Skin epidermis (tissue), 12 donors: ENCODE data around the gene ZNF282.
A peak's percentile ranks its signal among the peaks of the same experiment; 100 is the strongest.

Source experiments
- H3K27ac ChIP-seq, 21 experiments: fragments of 200-600 bp; sonication (generic) in 11 of 21; one replicate each; pipeline ENCODE4 v1.5.0; 2020; ENCODE audit warnings: mild to moderate bottlenecking in 3 of 21, inconsistent platforms in 2 of 21, moderate library complexity in 2 of 21
- H3K4me3 ChIP-seq, 7 experiments: fragments of 200-600 bp; sonication (generic) in 2 of 7; one replicate each; pipeline ENCODE4 v1.5.0; 2020; ENCODE audit warnings: inconsistent platforms in 2 of 7, mild to moderate bottlenecking in 2 of 7, moderate library complexity in 1 of 7

Gene ZNF282

DNA sequence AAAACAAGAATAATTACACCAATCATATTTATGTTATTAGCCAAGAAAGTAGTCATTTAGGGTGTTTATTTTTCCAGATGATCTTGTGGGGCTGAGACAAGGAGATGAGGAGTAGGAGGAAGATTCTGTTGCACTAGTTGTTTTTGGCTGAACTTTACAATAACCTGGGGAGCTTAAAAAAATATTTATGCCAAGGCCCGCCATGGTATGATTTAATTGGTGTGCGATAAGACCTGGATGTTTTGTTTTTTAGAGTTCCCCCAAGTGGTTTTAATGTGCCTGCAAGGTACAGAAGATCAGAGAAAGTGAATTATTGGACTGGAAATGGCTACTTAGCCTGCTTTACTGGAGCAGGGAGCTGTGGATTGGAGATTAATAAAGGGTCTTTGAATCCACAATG is 7.1 kb upstream of the ZNF282 start:
- no peak overlapping the region for H3K4me3 ChIP-seq

DNA sequence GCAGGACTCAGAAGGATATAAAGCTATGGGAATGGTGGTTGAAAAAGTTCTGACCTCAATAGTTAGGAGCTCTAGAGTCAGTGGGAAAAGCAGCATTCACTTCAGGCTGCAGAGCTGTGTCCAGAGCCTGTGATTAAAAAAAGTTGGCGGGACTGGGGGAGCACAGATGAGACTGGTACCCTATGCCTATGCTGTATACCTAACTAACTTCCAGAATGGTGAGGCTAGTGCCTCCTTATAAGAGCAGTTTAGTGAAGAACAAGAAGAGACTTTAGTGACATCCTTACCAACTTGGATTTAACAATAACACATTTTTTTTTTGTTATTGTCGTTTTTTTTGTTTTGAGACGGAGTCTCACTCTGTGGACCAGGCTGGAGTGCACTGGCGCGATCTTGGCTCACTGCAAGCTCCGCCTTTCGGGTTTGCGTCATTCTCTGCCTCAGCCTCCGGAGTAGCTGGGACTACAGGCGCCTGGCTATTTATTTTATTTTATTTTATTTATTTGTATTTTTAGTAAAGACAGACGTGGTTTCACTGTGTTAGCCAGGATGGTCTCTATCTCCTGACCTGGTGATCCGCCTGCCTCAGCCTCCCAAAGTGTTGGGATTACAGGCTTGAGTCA is 6.6 kb upstream of the ZNF282 start:
- no peak overlapping the region for H3K27ac ChIP-seq
- no peak overlapping the region for H3K4me3 ChIP-seq

More for the DNA sequence above, 7.1 kb upstream of the ZNF282 start:
- H3K27ac ChIP-seq = no peak overlapping the region

DNA sequence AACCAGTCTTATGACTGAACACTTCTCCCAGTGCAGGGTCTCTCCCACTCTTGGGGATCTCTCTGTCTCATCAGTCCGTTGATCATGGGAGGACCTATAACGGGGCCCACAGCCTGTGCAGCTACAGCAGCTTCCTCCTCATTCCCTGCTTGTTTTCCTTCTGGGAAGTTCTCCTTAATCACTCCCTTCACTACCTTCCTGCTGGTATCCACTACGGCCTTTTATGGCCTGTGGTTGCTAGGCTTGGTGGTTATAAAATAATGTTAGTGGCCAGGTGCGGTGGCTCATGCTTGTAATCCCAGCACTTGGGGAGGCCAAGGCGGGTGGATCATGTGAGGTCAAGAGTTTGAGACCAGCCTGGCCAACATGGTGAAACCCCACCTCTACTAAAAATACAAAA is 3.5 kb upstream of the ZNF282 start:
- Histone ChIP-seq H3K4me3 (no peak overlapping the region), H3K27ac (no peak overlapping the region)

DNA sequence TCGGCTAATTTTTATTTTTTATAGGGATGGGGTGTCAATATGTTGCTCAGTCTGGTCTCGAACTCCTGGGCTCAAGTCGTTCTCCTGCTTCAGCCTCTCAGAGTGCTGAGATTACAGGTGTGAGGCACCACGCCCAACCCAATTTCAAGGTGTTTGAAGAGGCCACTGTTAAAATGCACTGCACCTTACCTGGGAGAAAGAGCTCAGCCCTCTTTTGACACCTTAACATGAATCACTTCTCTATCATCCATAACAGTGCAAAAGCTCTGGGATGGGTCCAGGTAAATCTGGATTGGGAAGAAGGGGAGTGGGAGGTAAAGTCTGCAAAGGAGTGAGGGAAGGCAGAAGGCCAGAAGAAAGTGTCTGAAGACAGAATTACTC is 557 bp upstream of the ZNF282 start:
- H3K27ac ChIP-seq = peak overlapping the region in 18 of 21 experiments; percentile 72 to 97 (median 90)
- H3K4me3 ChIP-seq = peak overlapping the region; percentile 56 to 92 (median 58)

DNA sequence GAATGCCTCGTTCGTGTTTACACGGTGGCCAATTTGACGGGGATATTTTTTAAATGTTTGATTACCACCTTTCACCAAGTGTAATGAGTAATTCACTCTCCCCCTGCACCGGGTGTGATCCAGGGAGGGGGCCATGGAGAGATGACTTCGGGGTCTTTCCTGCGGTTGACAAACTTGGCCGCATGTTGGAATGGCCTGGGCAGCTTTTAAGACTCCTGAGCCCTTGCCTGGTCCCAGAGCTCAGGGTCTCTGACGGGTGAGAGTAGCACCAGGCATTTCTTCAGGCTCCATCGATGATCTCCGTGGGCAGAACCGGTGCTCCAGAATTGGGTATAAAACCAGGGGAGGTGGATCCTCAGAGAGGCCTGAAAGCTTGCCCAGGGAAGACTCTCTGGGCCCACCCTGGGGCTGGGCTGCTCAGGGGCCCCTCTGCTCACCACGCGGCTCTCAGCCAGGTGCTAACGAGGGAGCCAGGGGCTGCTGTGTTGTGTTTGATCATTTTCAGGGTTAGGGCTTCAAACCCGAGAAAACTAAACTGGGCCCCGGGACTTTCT is 882 bp downstream of the ZNF282 start:
- peak overlapping the region; percentile 56 to 92 (median 58) for H3K4me3 ChIP-seq
- H3K27ac ChIP-seq = peak overlapping the region; percentile 72 to 97 (median 90)

DNA sequence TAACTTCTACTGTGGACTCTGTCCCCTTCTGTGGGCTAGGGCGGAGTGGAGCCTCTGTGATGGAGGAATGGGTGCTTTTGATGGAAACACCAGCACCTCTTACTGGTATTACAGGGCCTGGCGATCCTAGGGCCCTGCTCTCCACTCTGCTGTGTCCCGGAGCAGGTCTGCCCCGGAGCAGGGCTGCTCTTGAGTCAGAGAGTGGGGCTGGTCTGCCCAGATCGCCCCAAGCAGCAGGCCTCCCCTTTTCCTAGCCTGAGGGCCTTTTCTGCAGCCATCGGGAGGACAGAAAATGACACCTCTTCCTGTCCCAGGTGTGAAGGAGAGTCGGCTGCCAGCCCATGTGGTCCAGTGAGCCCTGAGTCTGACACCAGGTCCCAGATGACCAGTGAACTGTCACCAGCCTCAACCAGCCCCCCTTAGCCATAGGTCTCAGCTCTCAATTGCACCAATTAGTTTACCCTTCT is 1.4 kb downstream of the ZNF282 start:
- Histone ChIP-seq H3K27ac (peak overlapping the region; percentile 72 to 97 (median 90)), H3K4me3 (peak overlapping the region; percentile 56 to 92 (median 58))

DNA sequence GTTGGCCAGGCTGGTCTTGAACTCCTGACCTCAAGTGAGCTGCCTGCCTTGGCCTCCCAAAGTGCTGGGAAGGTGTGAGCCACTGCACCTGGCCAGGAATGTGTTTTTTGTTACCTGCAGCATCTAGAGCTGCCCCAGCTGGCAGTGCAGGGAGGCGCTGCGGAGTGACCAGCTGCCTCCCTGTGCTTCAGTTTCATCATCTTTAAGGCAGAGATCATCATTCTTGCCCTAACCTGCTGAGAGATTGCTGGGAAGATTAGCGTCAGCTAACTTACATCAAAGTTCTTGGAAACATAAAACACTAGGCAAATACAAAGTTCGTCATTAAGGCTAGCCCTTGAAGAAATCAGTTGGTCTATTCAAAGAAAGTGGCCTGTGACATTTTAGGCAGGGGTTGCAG is 2.3 kb downstream of the ZNF282 start:
- Histone ChIP-seq H3K27ac (peak overlapping the region in 5 of 21 experiments; percentile 7 to 93 (median 90)), H3K4me3 (peak overlapping the region in 1 of 7 experiments; percentile 92)

DNA sequence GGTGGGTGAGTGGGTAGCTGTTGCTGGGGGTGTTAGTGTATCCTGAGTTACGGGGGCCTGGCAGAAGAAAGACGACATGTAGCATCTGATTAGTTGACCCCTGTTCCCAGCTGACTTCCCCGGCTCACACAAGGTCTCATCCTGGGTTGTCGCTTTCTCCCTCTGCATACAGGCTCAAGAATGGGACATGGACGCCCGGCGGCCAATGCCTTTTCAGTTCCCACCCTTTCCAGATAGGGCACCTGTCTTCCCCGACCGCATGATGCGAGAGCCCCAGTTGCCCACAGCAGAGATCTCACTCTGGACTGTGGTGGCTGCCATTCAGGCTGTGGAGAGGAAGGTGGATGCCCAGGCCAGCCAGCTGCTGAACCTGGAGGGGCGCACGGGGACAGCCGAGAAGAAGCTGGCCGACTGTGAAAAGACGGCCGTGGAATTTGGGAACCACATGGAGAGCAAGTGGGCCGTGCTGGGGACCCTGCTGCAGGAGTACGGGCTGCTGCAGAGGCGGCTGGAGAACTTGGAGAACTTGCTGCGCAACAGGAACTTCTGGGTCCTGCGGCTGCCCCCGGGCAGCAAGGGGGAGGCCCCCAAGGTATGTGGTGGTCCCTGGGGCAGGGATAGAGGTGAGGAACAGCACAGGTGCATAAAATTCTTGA is 2.9 kb downstream of the ZNF282 start:
- H3K27ac ChIP-seq = no peak overlapping the region

DNA sequence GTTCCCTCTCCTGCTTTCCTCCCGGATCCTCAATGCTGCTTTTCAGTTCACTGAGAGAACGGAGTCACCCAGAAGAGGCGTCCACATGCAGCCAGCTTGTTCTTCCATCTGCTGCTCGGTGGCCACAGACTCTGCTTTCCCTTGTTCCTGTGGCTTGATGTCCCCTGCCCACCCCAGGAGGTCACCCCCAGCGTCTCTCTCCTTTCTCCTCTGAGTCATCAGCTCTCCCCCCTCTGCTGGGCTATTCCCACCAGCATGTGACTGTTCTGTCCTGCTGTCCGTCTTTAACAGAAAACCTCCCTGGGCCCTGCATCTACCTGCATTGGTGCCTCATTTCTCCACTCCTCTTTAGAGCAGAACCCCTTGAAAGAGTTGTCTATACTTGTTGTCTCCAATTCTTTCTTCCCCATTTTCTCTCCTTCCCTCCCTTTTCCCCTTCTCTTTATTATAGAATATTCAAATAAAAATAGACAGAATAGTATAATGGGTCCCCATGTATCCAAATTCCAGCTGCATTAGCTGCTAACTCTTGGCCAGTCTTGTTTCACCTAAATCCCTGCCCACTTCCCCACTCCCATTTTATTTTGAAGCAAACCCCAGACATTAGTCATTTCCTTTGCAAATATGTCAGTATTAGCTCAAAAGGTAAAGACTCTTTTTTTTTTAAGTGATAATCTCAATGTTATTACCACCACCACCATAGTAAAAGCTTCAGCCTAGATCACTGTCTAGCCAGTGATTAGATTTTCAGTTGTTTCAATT is 4.1 kb downstream of the ZNF282 start:
- Histone ChIP-seq H3K4me3 (no peak overlapping the region), H3K27ac (no peak overlapping the region)

More for the DNA sequence above, 2.9 kb downstream of the ZNF282 start:
- no peak overlapping the region for H3K4me3 ChIP-seq

DNA sequence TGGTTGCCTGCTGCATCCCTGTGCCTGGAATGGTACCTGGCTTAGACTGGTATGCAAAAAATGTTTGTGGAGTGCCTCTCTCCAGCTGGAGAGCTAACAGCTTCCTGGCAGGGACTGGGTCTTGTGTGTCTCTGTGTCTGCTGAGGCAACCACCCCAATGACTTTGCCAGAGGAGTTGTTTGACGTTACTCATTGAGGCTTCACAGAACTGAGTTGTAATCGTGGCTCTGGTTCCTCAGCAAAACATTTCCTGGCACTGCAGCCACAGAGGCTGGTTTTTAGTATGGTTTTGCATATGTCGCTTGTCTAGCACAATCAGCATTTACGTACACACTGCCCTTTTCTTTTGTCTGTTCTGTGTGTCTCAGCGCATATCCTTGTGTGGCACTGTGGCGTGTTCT is 7.5 kb downstream of the ZNF282 start:
- no peak overlapping the region for H3K4me3 ChIP-seq
- no peak overlapping the region for H3K27ac ChIP-seq

DNA sequence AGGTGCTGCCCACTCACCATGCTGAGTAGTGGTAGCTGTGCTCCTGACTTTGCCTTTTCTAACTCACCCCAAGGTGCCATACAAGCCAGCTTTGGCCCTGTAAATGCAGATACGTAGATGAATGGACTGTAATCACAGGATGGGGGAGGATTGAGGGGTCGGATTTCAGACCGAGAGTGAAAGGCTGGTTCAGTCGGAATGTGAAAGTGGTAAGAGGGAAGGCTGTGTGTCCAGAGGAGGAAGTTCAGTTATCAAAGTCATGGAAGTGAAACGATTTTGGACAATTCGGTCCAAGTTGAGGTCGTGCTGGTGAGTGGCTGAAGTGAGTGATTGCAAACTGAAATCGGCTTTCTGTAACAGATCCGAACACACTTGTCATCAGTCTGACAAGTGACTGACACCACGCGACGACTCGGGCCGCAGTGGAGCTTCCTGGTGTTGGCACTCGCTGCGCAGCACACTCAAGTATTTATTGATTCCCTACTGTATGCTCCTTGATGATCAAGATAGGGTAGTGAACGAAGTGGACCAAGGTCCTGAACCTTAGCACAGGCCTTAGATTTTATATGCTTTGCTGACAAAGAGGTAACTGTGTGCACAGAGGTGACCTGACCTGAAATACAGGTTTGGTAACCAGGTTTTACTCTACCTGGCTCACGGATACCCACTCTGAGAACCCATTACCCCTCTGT is 10.5 kb downstream of the ZNF282 start:
- no peak overlapping the region for H3K27ac ChIP-seq

DNA sequence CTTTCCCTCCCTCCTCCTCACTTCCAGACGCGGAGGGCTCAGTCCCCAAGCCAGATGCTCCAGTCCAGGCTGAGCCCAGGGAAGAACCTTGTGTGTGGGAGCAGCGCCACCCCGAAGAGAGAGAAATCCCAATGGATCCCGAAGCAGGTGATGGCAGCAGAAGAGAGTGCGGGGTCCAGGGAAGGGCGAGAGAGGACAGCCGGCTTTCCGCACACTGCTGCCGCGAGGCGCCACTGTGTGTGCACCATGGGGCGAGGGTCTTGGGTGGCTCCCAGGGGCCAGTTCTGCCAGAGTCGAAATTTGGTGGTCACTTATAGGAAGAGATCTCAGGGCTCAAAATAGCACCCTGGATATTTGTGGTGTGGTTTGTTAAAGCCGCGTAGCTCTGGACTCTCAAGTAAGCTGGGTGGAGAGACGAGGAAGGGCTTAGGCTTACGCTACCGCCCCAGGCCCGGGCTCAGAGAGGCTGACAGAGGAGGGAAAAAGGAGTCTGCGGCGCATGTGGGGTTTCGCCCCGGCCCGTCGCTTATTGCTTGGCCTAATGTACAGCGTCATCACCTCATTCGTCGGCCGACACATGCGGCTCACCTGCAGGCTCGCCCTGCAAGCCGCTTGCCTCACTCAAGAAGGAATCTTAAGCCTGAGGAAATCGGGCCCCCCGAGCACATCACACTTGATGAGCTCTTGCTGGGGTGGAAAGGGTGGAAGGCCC is 12.1 kb downstream of the ZNF282 start:
- H3K27ac ChIP-seq = peak overlapping the region in 2 of 21 experiments; percentile 5 to 17
- no peak overlapping the region for H3K4me3 ChIP-seq

More for the DNA sequence above, 10.5 kb downstream of the ZNF282 start:
- no peak overlapping the region for H3K4me3 ChIP-seq

DNA sequence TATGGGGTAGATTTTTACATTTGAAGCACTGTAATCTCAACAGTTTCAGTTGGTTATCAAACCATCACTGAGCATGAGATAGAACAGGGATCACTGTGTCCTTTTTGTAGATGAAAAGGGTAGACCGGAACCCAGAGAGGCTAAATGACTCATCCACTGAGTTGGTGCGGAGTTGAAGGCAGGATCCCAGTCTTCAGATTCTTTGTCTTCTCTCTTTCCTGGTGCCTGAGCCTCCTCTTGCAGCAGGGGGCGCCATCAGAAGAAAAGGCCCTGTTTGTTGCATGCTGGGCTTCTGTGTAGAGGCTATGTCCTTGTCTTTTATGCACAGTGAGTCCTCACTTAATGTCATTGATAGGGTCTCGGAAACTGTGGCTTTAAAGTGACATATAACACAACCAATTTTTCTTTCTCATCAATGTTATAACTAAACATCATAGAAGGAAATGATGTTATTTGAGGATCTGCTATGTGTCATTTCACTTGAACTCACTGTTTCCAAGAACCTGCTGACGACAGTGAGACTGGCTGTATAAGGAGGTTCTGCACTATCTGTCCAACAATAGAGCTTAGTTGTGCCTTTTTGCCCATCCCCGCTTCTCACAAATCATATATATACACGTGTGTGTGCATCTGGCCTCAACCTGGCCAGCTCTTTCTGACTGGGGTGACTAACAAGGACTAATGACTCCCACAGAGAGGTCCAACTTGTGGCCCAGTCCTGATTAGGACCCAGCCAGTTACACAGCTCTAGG is 14.3 kb downstream of the ZNF282 start:
- H3K27ac ChIP-seq = no peak overlapping the region
- H3K4me3 ChIP-seq = no peak overlapping the region

DNA sequence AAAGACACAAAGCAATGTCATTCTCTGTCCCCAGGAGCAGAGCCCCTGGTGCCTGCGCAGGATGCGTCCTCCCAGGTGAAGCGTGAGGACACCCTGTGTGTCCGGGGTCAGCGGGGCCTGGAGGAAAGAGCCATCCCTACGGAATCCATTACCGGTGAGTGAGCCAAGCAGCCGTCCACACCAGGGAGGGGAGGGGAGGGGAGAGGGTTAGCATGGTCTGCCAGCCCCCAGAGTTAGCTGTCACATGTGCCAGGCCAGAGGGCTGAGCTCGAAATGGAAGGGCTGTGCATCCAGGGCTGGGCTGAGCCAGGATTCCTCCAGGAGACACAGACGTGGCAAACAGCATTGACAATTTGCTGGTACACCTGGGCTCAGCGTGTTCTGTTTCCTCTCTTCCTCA is 15.2 kb downstream of the ZNF282 start:
- no peak overlapping the region for H3K4me3 ChIP-seq
- H3K27ac ChIP-seq = no peak overlapping the region

DNA sequence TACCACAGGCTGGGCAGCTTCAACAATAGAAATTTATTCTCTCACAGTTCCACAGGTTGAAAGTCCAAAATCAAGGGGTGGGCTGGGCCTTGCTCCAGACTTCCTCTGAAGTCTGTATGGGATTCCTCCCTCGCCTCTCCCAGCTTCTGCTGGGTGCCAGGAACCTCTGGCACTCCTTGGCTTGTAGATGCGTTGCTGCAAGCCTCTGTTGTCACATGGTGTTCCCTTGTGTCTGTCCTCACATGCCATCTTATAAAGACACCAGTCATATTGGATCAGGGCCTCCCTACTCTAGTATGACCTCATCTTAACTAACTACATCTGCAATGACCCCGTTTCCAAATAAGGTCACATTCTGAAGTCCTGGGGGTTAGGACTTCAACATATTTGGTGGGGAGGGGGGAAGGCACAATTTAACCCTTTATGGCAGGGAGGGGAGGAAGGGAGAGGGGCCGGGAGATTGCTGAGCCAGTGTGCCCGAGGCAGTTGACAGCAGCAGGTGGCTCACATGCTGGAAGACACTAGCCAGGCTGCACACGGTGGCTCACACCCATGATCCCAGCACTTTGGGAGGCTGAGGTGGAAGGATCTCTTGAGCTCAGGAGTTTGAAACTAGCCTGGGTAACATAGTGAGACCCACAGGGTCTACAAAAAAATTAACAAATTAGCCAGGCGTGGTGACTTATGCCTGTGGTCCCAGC is 18.8 kb downstream of the ZNF282 start:
- no peak overlapping the region for H3K27ac ChIP-seq
- no peak overlapping the region for H3K4me3 ChIP-seq

DNA sequence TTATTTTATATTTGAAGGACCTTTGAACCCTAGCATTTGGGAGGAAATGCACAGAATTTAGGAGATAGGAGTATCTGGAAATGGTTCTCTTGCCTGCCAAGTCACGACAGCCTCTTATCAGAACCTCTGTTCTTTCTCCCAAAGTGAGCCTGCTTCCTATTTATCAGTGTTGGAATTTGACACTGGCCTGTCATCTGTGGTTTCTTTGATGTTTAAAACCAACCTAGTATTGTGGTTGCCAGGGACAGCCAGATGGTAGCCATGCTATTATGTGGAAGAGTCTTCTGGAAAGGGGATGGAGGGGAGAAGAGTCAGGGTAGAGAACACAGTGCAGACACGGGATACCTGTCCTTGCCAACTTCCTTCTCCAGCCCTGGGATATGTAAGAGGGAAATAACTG is 21.1 kb downstream of the ZNF282 start:
- Histone ChIP-seq H3K4me3 (no peak overlapping the region), H3K27ac (no peak overlapping the region)

DNA sequence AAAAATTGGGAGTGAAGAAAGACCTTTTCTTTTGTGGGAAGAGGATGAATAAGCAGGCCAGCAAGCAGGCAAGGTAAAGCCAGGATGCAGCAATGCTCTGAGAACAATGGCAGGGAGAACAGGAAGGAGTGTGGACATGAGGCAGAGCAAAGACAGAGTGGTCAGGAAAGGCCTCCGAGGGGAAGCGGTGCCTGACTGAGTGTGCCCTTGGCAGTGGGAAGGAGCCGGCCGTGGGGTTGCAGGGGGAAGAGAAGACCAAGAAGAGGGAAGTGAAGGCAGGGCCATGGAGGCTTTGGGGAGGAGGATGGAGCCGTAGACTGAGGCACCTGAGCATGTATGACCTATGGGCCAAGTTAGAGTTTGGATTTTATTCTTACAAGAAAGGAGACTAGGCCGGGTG is 22.2 kb downstream of the ZNF282 start:
- no peak overlapping the region for H3K27ac ChIP-seq
- no peak overlapping the region for H3K4me3 ChIP-seq
